HG03196 (cell line): ENCODE measurements around the gene ARFGEF3.
"Not testable (repeated sequence)": the region's sequence is repeated elsewhere in the genome, so short reads cannot be mapped to it uniquely, and the experiment has no call there.

Source experiments
- ATAC-seq: cut with Tn5 transposase; IDR thresholded peaks from one replicate; pipeline ENCODE4 v1.9.1; 2021; ENCODE audit not compliant: unreplicated experiment

ARFGEF3 gene

GRCh38 chr6:138267971-138268895 is 106.5 kb downstream of the ARFGEF3 start:
- no peak for ATAC-seq

- no peak for ATAC-seq
These were observed 109.7 kb downstream of the ARFGEF3 start for GRCh38 chr6:138271451-138271850.

GRCh38 chr6:138272533-138273315 is 111.0 kb downstream of the ARFGEF3 start:
- ATAC-seq: no peak

- ATAC-seq: no peak
These were observed 114.2 kb downstream of the ARFGEF3 start for GRCh38 chr6:138275976-138276375.

GRCh38 chr6:138277835-138278234 is 116.1 kb downstream of the ARFGEF3 start:
- ATAC-seq: no peak

GRCh38 chr6:138278326-138278725 is 116.6 kb downstream of the ARFGEF3 start:
- ATAC-seq: no peak

GRCh38 chr6:138285800-138286199 is 124.1 kb downstream of the ARFGEF3 start:
- ATAC-seq: no peak

GRCh38 chr6:138286698-138287097 is 125.0 kb downstream of the ARFGEF3 start:
- no peak for ATAC-seq

GRCh38 chr6:138287144-138287955 is 125.6 kb downstream of the ARFGEF3 start:
- ATAC-seq: no peak

- not testable (repeated sequence) for ATAC-seq
These were observed 126.8 kb downstream of the ARFGEF3 start for GRCh38 chr6:138288428-138289085.

GRCh38 chr6:138289739-138290138 is 128.0 kb downstream of the ARFGEF3 start:
- no peak for ATAC-seq

- no peak for ATAC-seq
These were observed 128.8 kb downstream of the ARFGEF3 start for GRCh38 chr6:138290423-138290962.

GRCh38 chr6:138291036-138291848 is 129.5 kb downstream of the ARFGEF3 start:
- no peak for ATAC-seq

- no peak for ATAC-seq
These were observed 130.1 kb downstream of the ARFGEF3 start for GRCh38 chr6:138291849-138292181.

- no peak for ATAC-seq
These were observed 130.7 kb downstream of the ARFGEF3 start for GRCh38 chr6:138292482-138292881.

GRCh38 chr6:138293428-138294395 is 132.0 kb downstream of the ARFGEF3 start:
- no peak for ATAC-seq

GRCh38 chr6:138296381-138296780 is 134.6 kb downstream of the ARFGEF3 start:
- no peak for ATAC-seq

GRCh38 chr6:138296786-138297185 is 135.0 kb downstream of the ARFGEF3 start:
- ATAC-seq: no peak
